SK-N-SH (cell line): Measurements from ENCODE around the gene KCNG1. TPM values are rescaled to one million over a fixed set of nuclear protein-coding genes. Genes with fewer than 3 reads are reported as not detected.

Source experiments
- CTCF ChIA-PET: fragments of 300-600, 350-600 bp; formaldehyde crosslinking; extraction: SDS; loops from one replicate; lab custom pipeline; 2021; lab: Yijun Ruan, JAX
- POLR2A ChIA-PET: fragments of 350-600 bp; sonication (Branson Sonifier 250); formaldehyde crosslinking; extraction: SDS; loops from one replicate; lab custom pipeline; 2020; ENCODE audit warnings: antibody characterized with exemption, inconsistent platforms; lab: Yijun Ruan, JAX
- DNase-seq: peaks from one replicate; pipeline ENCODE4 v3.0.0; 2012
- H2AFZ ChIP-seq: fragments of 200-600 bp; sonication (generic); 2 replicates; pipeline ENCODE4 v1.8.1; 2016; ENCODE audit warnings: antibody characterized with exemption, mild to moderate bottlenecking, low read depth
- H3F3A ChIP-seq: fragments of 200-600 bp; sonication (generic); replicated peaks from 2 replicates; pipeline ENCODE3; 2016; ENCODE audit warnings: antibody characterized with exemption, mild to moderate bottlenecking; ENCODE audit not compliant: insufficient read depth
- H3K27ac ChIP-seq, 2 experiments: fragments of 200-500 bp in 1 of 2; fragments of 200-600 bp in 1 of 2; sonication (Bioruptor generic) in 1 of 2; sonication (generic), shearing (Covaris generic) in 1 of 2; 2 replicates each; pipeline versions ENCODE4 v1.5.1 to v1.6.1; 2014 to 2016; ENCODE audit warnings: low read depth in 2 of 2, inconsistent platforms in 1 of 2, low read length in 1 of 2, mild to moderate bottlenecking in 1 of 2, mixed read lengths in 1 of 2
- H3K27me3 ChIP-seq: fragments of 200-600 bp; sonication (generic), shearing (Covaris generic); 2 replicates; pipeline ENCODE4 v1.6.1; 2016; ENCODE audit warnings: mixed run types; ENCODE audit not compliant: insufficient read depth
- H3K36me3 ChIP-seq, 2 experiments: fragments of 200-500 bp in 1 of 2; fragments of 200-600 bp in 1 of 2; sonication (Bioruptor generic) in 1 of 2; sonication (generic) in 1 of 2; replicated peaks in 1 of 2; 2 replicates each; pipeline versions ENCODE3 to v1.5.1; 2014 to 2016; ENCODE audit warnings: low read length in 1 of 2, mild to moderate bottlenecking in 1 of 2; ENCODE audit not compliant: insufficient read depth in 2 of 2, control insufficient read depth in 1 of 2
- H3K4me1 ChIP-seq, 2 experiments: fragments of 200-500 bp in 1 of 2; fragments of 200-600 bp in 1 of 2; sonication (Bioruptor generic) in 1 of 2; sonication (generic), shearing (Covaris generic) in 1 of 2; 2 replicates each; pipeline versions ENCODE4 v1.5.1 to v1.6.1; 2014 to 2016; ENCODE audit warnings: low read depth in 1 of 2, low read length in 1 of 2, mixed run types in 1 of 2; ENCODE audit not compliant: insufficient read depth in 2 of 2, control insufficient read depth in 1 of 2
- H3K4me2 ChIP-seq: fragments of 200-600 bp; sonication (generic), shearing (Covaris generic); 2 replicates; pipeline ENCODE4 v1.6.1; 2017; ENCODE audit warnings: mixed run types
- H3K4me3 ChIP-seq, 2 experiments: fragments of 200-500 bp in 1 of 2; fragments of 200-600 bp in 1 of 2; sonication (Bioruptor generic) in 1 of 2; sonication (generic), shearing (Covaris generic) in 1 of 2; 2 replicates each; pipeline versions ENCODE4 v1.5.1 to v1.8.1; 2014 to 2016; ENCODE audit warnings: low read depth in 2 of 2, inconsistent platforms in 1 of 2, low read length in 1 of 2, mild to moderate bottlenecking in 1 of 2, mixed read lengths in 1 of 2, moderate library complexity in 1 of 2
- H3K79me2 ChIP-seq: fragments of 200-600 bp; sonication (generic); 2 replicates; pipeline ENCODE4 v1.8.1; 2017; ENCODE audit warnings: mild to moderate bottlenecking; ENCODE audit not compliant: insufficient read depth
- H3K9ac ChIP-seq: fragments of 200-600 bp; sonication (generic); 2 replicates; pipeline ENCODE4 v1.6.1; 2017; ENCODE audit warnings: mixed run types
- H3K9me2 ChIP-seq: fragments of 200-600 bp; sonication (generic); 2 replicates; pipeline ENCODE4 v1.6.1; 2017; ENCODE audit warnings: mixed run types
- H3K9me3 ChIP-seq: fragments of 200-600 bp; sonication (generic); 2 replicates; pipeline ENCODE4 v1.6.1; 2017; ENCODE audit warnings: mixed run types, mild to moderate bottlenecking, moderate library complexity
- H4K20me1 ChIP-seq: fragments of 200-600 bp; sonication (generic); 2 replicates; pipeline ENCODE4 v1.6.1; 2017; ENCODE audit warnings: mild to moderate bottlenecking, mixed run types; ENCODE audit not compliant: insufficient read depth
- ELF1 ChIP-seq: IDR thresholded peaks from 2 replicates; pipeline ENCODE4 v1.4.0; 2012
- FOXJ3 ChIP-seq: sonication (generic); formaldehyde crosslinking; IDR thresholded peaks from 2 replicates; pipeline ENCODE4 v1.5.1; 2020; ENCODE audit warnings: mild to moderate bottlenecking, missing genetic modification reagents
- JUND ChIP-seq: IDR thresholded peaks from 2 replicates; pipeline ENCODE4 v1.4.0; 2012
- MXI1 ChIP-seq: IDR thresholded peaks from 2 replicates; pipeline ENCODE4 v1.6.1; 2012; ENCODE audit warnings: mild to moderate bottlenecking, low read depth, low read length, improper control_type of control experiment
- NFIC ChIP-seq: IDR thresholded peaks from 2 replicates; pipeline ENCODE4 v1.4.0; 2012; ENCODE audit warnings: borderline replicate concordance
- POLR2AphosphoS5 ChIP-seq: IDR thresholded peaks from 2 replicates; pipeline ENCODE4 v1.6.1; 2012; ENCODE audit warnings: low read depth, low read length
- RFX5 ChIP-seq: IDR thresholded peaks from 2 replicates; pipeline ENCODE4 v1.6.1; 2012; ENCODE audit warnings: mild to moderate bottlenecking, improper control_type of control experiment, low read length
- SIN3A ChIP-seq: IDR thresholded peaks from 2 replicates; pipeline ENCODE4 v1.6.1; 2012; ENCODE audit warnings: low read depth, mild to moderate bottlenecking, low read length, moderate library complexity, borderline replicate concordance
- TAF1 ChIP-seq: IDR thresholded peaks from 2 replicates; pipeline ENCODE4 v1.6.1; 2012; ENCODE audit warnings: low read depth, mild to moderate bottlenecking, low read length, moderate library complexity, borderline replicate concordance
- YY1 ChIP-seq: IDR thresholded peaks from 2 replicates; pipeline ENCODE4 v1.4.0; 2012; ENCODE audit warnings: low read depth, mild to moderate bottlenecking
- WGBS: methylation state at CpG from one replicate; pipeline ENCODE4 v1.1.6; 2017; ENCODE audit warnings: low lambda C conversion rate; 5-methylcytosine and 5-hydroxymethylcytosine counted together
- polyA plus RNA-seq, 3 experiments: library from polyadenylated mRNA; depleted of rRNA; stranded (reverse); fragments of >200 nt; gene quantifications; 2 replicates each; pipeline ENCODE4 v1.2.3, GENCODE V29; 2012
- TF ChIP-seq, protein P1 (sequence below): IDR thresholded peaks from 2 replicates; pipeline ENCODE4 v1.6.1; 2012; ENCODE audit warnings: mild to moderate bottlenecking, low read depth, low read length, moderate library complexity
- TF ChIP-seq, protein P2 (sequence below): IDR thresholded peaks from 2 replicates; pipeline ENCODE4 v1.4.0; 2012; ENCODE audit warnings: low read depth
- TF ChIP-seq, protein P3 (sequence below): IDR thresholded peaks from 2 replicates; pipeline ENCODE4 v1.4.0; 2012; ENCODE audit warnings: low read depth, borderline replicate concordance

KCNG1 gene
- polyA plus RNA-seq, 1 of the 3 experiments (the other 2 are of a cell fraction): 13.8 TPM

DNA sequence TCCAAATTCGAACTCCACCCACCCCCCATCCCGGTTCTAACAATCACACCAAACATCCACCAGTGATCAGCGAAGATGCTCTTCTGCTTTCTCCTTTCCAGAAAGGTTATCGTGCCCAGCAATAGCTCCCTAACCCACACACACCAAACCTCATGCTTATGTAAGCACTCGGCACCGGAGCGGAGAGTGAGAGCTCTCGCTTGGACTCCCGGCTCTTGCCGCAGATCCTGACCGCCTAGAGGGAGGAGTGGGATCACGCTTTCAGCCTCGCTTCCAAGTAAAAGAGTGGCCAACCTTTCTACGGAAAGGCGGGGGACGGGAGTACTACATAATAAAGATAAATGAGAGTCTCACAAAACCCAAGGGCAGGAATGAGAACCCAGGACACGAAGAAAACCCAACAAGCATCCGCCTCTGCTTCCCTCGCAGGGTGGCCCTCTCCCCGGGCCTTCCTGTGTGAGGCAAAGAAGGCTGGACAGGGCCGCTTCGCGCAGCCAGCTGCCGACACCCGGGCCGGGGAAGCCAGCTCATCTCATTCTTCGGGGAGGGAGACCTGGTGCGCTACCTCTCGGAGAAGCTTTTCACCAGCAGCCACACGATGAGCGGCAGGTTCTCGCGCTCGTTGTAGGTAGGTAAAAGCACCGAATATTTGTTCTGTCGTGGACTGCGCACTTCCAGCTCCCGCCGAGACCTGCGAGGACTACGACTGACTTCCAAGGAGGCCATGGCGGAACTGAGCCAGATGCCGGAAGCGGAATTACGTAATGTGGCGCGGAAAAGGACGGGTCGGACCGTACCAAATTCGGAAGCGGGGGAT is 64.9 kb downstream of the KCNG1 start, which contains the start of gene DPM1:
TSS of gene DPM1 (minus strand) at position 735 of the 817 bp plus-strand sequence. CDS start at position 726, 9 bp downstream.
- Histone ChIP-seq H3K9ac (peak within 1 kb of the TSS; percentile 98), H3F3A (peaks cover 3% of the 10 kb centered on the region), H3K4me3 (peak within 1 kb of the TSS; percentile 98 to 100), H4K20me1 (peaks cover 47% of the 10 kb centered on the region), H3K36me3 (peaks cover 37 to 48% of the 10 kb centered on the region in 2 experiments), H3K27ac (peak within 1 kb of the TSS; percentile 91 to 96), H2AFZ (peak within 1 kb of the TSS; percentile 86), H3K79me2 (peaks cover 93% of the 10 kb centered on the region), H3K4me2 (peak within 1 kb of the TSS; percentile 93), H3K27me3 (no peaks in the 10 kb centered on the region), H3K4me1 (peaks cover 18 to 22% of the 10 kb centered on the region in 2 experiments), H3K9me2 (no peaks in the 10 kb centered on the region), H3K9me3 (no peaks in the 10 kb centered on the region)
- under 1% methylated on average over 38 of the region's 52 CpGs for WGBS
- TF ChIP-seq FOXJ3 (CRISPR knock-in tag): no peak
- no peak for TF ChIP-seq RFX5
- TF ChIP-seq JUND: no peak
- peak; percentile 96 for TF ChIP-seq POLR2AphosphoS5
- TF ChIP-seq, protein P1, sequence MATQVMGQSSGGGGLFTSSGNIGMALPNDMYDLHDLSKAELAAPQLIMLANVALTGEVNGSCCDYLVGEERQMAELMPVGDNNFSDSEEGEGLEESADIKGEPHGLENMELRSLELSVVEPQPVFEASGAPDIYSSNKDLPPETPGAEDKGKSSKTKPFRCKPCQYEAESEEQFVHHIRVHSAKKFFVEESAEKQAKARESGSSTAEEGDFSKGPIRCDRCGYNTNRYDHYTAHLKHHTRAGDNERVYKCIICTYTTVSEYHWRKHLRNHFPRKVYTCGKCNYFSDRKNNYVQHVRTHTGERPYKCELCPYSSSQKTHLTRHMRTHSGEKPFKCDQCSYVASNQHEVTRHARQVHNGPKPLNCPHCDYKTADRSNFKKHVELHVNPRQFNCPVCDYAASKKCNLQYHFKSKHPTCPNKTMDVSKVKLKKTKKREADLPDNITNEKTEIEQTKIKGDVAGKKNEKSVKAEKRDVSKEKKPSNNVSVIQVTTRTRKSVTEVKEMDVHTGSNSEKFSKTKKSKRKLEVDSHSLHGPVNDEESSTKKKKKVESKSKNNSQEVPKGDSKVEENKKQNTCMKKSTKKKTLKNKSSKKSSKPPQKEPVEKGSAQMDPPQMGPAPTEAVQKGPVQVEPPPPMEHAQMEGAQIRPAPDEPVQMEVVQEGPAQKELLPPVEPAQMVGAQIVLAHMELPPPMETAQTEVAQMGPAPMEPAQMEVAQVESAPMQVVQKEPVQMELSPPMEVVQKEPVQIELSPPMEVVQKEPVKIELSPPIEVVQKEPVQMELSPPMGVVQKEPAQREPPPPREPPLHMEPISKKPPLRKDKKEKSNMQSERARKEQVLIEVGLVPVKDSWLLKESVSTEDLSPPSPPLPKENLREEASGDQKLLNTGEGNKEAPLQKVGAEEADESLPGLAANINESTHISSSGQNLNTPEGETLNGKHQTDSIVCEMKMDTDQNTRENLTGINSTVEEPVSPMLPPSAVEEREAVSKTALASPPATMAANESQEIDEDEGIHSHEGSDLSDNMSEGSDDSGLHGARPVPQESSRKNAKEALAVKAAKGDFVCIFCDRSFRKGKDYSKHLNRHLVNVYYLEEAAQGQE: peak; percentile 66
- 0 out of 2 replicates have a peak, but pooled peaks have one; percentile 55 for TF ChIP-seq SIN3A
- TF ChIP-seq YY1: peak; percentile 88
- TF ChIP-seq ELF1: peak; percentile 78; the same call in 1 of the 2 replicates
- TF ChIP-seq, protein P2, sequence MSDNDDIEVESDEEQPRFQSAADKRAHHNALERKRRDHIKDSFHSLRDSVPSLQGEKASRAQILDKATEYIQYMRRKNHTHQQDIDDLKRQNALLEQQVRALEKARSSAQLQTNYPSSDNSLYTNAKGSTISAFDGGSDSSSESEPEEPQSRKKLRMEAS: peak; percentile 67
- TF ChIP-seq, protein P3, sequence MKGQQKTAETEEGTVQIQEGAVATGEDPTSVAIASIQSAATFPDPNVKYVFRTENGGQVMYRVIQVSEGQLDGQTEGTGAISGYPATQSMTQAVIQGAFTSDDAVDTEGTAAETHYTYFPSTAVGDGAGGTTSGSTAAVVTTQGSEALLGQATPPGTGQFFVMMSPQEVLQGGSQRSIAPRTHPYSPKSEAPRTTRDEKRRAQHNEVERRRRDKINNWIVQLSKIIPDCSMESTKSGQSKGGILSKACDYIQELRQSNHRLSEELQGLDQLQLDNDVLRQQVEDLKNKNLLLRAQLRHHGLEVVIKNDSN: no peak
- TF ChIP-seq NFIC: no peak
- peak; percentile 52; the same call in 1 of the 2 replicates for TF ChIP-seq MXI1
- TF ChIP-seq TAF1: peak; percentile 99
- peak; percentile 88 for DNase-seq
- ChIA-PET CTCF (interaction anchor here (0.6 to 4.2 kb wide), 9 partner anchors 24 to 294 kb away, joined by 3 to 29 read pairs (median 6); partner anchors contain the start of genes ADNP and BCAS4), POLR2A (interaction anchor here (1.3 to 2.4 kb wide), 4 partner anchors 10 to 167 kb away, joined by 5 to 25 read pairs (median 10); partner anchors contain the start of genes ADNP and BCAS4)
